Panc1 (cell line): Measurements from ENCODE around the gene THRB. TPM values are rescaled to one million over a fixed set of nuclear protein-coding genes. Genes with fewer than 3 reads are reported as not detected.

Experiments
- ATAC-seq: fragments of 200-7000 bp; cut with Tn5 transposase; 2 replicates; pipeline ENCODE4 v1.9.1; 2020; ENCODE audit warnings: mild to moderate bottlenecking, moderate library complexity
- BruUV-seq: library from RNA; stranded (reverse); fragments of 400-500 nt; replicated peaks from 2 replicates; lab custom pipeline; 2021; lab: Mats Ljungman, UMichigan
- CTCF ChIA-PET: fragments of 300-600 bp; sonication (Branson Sonifier 250); formaldehyde crosslinking; loops from one replicate; lab custom pipeline; 2022; ENCODE audit warnings: antibody characterized with exemption; lab: Charles Lee
- POLR2A ChIA-PET: fragments of 300-600 bp; sonication (Branson Sonifier 250); formaldehyde crosslinking; loops from one replicate; lab custom pipeline; 2022; ENCODE audit warnings: antibody characterized with exemption; lab: Charles Lee
- DNase-seq: peaks from one replicate; pipeline ENCODE4 v3.0.0-alpha.2; 2010; ENCODE audit warnings: low read depth, low spot score
- H3K27ac ChIP-seq: 2 replicates; pipeline ENCODE4 v1.5.1; 2011; ENCODE audit warnings: mild to moderate bottlenecking, low read length, inconsistent platforms
- H3K27me3 ChIP-seq: fragments of 200-500 bp; sonication (Bioruptor generic); 2 replicates; pipeline ENCODE4 v1.6.0; 2014; ENCODE audit warnings: low read length, inconsistent platforms; ENCODE audit not compliant: control insufficient read depth, insufficient read depth
- H3K36me3 ChIP-seq: fragments of 200-500 bp; sonication (Bioruptor generic); 2 replicates; pipeline ENCODE4 v1.5.1; 2014; ENCODE audit warnings: inconsistent platforms, mild to moderate bottlenecking, low read length, moderate library complexity; ENCODE audit not compliant: control insufficient read depth, insufficient read depth
- H3K4me1 ChIP-seq: 2 replicates; pipeline ENCODE4 v1.5.1; 2011; ENCODE audit warnings: inconsistent platforms, mild to moderate bottlenecking, low read length, moderate library complexity; ENCODE audit not compliant: control insufficient read depth, insufficient read depth
- H3K4me3 ChIP-seq, 2 experiments: 2 replicates each; pipeline ENCODE4 v1.5.1; 2011 to 2012; ENCODE audit warnings: low read depth in 2 of 2, low read length in 2 of 2, mild to moderate bottlenecking in 2 of 2, inconsistent platforms in 1 of 2, moderate library complexity in 1 of 2
- H3K9me3 ChIP-seq: fragments of 200-500 bp; sonication (Bioruptor generic); 2 replicates; pipeline ENCODE4 v1.5.1; 2014; ENCODE audit warnings: low read depth, mild to moderate bottlenecking, inconsistent platforms, low read length, moderate library complexity; ENCODE audit not compliant: control insufficient read depth, insufficient read depth
- POLR2AphosphoS5 ChIP-seq: IDR thresholded peaks from 2 replicates; pipeline ENCODE4 v1.6.1; 2012; ENCODE audit warnings: mild to moderate bottlenecking, low read depth, low read length, moderate library complexity
- SIN3A ChIP-seq: IDR thresholded peaks from 2 replicates; pipeline ENCODE4 v1.6.1; 2012; ENCODE audit warnings: low read depth, mild to moderate bottlenecking, low read length, moderate library complexity, borderline replicate concordance; ENCODE audit not compliant: insufficient read depth
- TCF7L2 ChIP-seq: IDR thresholded peaks from 2 replicates; pipeline ENCODE4 v1.6.1; 2011; ENCODE audit warnings: mild to moderate bottlenecking, low read depth, low read length, inconsistent platforms
- in situ Hi-C: cut with HindIII; loops from 2 replicates; pipeline ENCODE4 v1.10.0; 2016; ENCODE audit warnings: low sequenced_read_pairs, low pct_unique_long_range_greater_than_20kb
- intact Hi-C: fragments of 100-400 bp; cut with micrococcal nuclease; formaldehyde crosslinking; loops from one replicate; pipeline ENCODE4 v1.10.0; 2022; ENCODE audit not compliant: unreplicated experiment
- total RNA-seq: library from RNA; stranded (reverse); gene quantifications from one replicate; pipeline ENCODE4 v1.2.1, GENCODE V29; 2021; ENCODE audit not compliant: unreplicated experiment
- TF ChIP-seq, protein P1 (sequence below), 2 experiments: IDR thresholded peaks; 2 replicates each; pipeline ENCODE4 v1.6.1; 2011 to 2012; ENCODE audit warnings: low read depth in 2 of 2, control low read depth in 1 of 2, low read length in 1 of 2, mild to moderate bottlenecking in 1 of 2, moderate library complexity in 1 of 2; ENCODE audit not compliant: insufficient read depth in 1 of 2
- TF ChIP-seq, protein P2 (sequence below): fragments of 450-650 bp; IDR thresholded peaks from 2 replicates; pipeline ENCODE4 v1.5.1; 2017; ENCODE audit warnings: mild to moderate bottlenecking

Gene THRB
- total RNA-seq, 1 experiment from 2014 or later: 3.9 TPM

DNA sequence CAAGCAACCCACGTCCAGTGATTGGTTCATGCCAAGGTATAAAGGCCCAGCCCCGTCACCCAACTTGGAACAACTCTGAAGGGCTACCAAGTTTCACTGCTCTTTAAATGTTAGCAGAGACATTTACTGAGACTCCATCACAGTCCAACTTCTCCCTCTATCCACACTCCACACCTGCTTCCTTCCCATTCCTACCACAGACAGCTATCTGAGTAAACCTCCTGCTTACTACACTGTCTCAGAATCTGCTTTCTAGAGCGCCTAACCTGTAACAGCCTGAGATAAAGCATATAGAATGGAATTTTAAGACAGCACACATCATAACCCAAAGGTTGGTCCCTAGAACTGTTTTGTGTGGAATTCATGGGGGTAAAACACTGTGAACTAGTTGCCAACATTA is 106.5 kb downstream of the THRB start:
- Histone ChIP-seq H3K9me3 (no peaks in the 10 kb centered on the region), H3K4me1 (no peaks in the 10 kb centered on the region; the same call in 1 of the 2 replicates), H3K4me3 (no peak overlapping the region), H3K27ac (no peak overlapping the region), H3K36me3 (no peaks in the 10 kb centered on the region), H3K27me3 (no peaks in the 10 kb centered on the region)
- no peak for ATAC-seq
- no peak for DNase-seq
- TF ChIP-seq POLR2AphosphoS5 (no peak), SIN3A (no peak), TCF7L2 (no peak)
- TF ChIP-seq, protein P1, sequence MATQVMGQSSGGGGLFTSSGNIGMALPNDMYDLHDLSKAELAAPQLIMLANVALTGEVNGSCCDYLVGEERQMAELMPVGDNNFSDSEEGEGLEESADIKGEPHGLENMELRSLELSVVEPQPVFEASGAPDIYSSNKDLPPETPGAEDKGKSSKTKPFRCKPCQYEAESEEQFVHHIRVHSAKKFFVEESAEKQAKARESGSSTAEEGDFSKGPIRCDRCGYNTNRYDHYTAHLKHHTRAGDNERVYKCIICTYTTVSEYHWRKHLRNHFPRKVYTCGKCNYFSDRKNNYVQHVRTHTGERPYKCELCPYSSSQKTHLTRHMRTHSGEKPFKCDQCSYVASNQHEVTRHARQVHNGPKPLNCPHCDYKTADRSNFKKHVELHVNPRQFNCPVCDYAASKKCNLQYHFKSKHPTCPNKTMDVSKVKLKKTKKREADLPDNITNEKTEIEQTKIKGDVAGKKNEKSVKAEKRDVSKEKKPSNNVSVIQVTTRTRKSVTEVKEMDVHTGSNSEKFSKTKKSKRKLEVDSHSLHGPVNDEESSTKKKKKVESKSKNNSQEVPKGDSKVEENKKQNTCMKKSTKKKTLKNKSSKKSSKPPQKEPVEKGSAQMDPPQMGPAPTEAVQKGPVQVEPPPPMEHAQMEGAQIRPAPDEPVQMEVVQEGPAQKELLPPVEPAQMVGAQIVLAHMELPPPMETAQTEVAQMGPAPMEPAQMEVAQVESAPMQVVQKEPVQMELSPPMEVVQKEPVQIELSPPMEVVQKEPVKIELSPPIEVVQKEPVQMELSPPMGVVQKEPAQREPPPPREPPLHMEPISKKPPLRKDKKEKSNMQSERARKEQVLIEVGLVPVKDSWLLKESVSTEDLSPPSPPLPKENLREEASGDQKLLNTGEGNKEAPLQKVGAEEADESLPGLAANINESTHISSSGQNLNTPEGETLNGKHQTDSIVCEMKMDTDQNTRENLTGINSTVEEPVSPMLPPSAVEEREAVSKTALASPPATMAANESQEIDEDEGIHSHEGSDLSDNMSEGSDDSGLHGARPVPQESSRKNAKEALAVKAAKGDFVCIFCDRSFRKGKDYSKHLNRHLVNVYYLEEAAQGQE (IDR thresholded peaks at IDR 0.05; ENCODE audit: insufficient read depth in 1 of 2, low read depth in 2 of 2, low read length in 1 of 2): no peak
- TF ChIP-seq, protein P2, sequence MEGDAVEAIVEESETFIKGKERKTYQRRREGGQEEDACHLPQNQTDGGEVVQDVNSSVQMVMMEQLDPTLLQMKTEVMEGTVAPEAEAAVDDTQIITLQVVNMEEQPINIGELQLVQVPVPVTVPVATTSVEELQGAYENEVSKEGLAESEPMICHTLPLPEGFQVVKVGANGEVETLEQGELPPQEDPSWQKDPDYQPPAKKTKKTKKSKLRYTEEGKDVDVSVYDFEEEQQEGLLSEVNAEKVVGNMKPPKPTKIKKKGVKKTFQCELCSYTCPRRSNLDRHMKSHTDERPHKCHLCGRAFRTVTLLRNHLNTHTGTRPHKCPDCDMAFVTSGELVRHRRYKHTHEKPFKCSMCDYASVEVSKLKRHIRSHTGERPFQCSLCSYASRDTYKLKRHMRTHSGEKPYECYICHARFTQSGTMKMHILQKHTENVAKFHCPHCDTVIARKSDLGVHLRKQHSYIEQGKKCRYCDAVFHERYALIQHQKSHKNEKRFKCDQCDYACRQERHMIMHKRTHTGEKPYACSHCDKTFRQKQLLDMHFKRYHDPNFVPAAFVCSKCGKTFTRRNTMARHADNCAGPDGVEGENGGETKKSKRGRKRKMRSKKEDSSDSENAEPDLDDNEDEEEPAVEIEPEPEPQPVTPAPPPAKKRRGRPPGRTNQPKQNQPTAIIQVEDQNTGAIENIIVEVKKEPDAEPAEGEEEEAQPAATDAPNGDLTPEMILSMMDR: no peak
- intact Hi-C loops (no loop called here), in situ Hi-C loops (no loop called here)
- ChIA-PET CTCF (no interaction called here), POLR2A (no interaction called here)
- no TSS peak for BruUV-seq

DNA sequence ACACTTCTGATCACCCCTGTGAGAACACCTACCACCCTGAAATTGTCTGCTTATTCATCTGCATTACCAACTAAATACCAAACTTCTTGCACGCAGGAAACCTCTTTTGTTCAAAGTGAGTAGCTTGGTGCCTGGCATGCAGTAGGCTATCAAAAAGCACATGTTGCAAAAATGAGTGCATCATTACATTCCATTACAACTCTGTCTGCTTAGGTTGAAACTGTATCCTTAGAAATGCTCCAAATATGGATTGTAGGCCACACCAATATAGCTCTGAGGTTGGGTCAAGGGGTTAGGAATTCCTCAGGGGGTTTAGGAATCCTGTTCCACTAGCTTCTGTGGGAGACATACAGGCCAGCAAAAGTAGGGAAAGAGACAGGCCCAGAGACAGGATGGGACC is 107.2 kb downstream of the THRB start:
- intact Hi-C loops (no loop called here), in situ Hi-C loops (no loop called here)
- H3K4me1 ChIP-seq: no peaks in the 10 kb centered on the region; the same call in 1 of the 2 replicates
- no peak overlapping the region for H3K27ac ChIP-seq
- no peak for DNase-seq
- no peak overlapping the region for H3K4me3 ChIP-seq
- H3K27me3 ChIP-seq: no peaks in the 10 kb centered on the region
- no TSS peak for BruUV-seq
- H3K9me3 ChIP-seq: no peaks in the 10 kb centered on the region
- no peak for ATAC-seq
- TF ChIP-seq, protein P2: no peak
- TF ChIP-seq POLR2AphosphoS5 (no peak), SIN3A (no peak), TCF7L2 (no peak)
- TF ChIP-seq, protein P1 (IDR thresholded peaks at IDR 0.05; ENCODE audit: insufficient read depth in 1 of 2, low read depth in 2 of 2, low read length in 1 of 2): no peak
- CTCF ChIA-PET: no interaction called here
- no peaks in the 10 kb centered on the region for H3K36me3 ChIP-seq
- POLR2A ChIA-PET: no interaction called here
